Parietal lobe (tissue), 2 donors: ENCODE measurements around the gene YTHDC2. TPM values are rescaled to one million over a fixed set of nuclear protein-coding genes. Genes with fewer than 3 reads are reported as not detected.

Source experiments
- small RNA-seq: library from RNA; depleted of rRNA; stranded (forward); fragments of <200 nt; gene quantifications from one replicate; pipeline ENCODE3, GENCODE V24; 2014; ENCODE audit warnings: low replicate concordance
- total RNA-seq: library from RNA; depleted of rRNA; stranded (reverse); fragments of >200 nt; gene quantifications from one replicate; pipeline ENCODE4 v1.2.3, GENCODE V29; 2014

The YTHDC2 gene
- total RNA-seq: 100 TPM

GRCh38 chr5:113513384-113514288, at the start of gene YTHDC2:
Gene YTHDC2 (plus strand): TSS chr5:113513694. CDS start chr5:113513896, 202 bp downstream.

GRCh38 chr5:113487781-113488644, 25.5 kb upstream of the YTHDC2 start, which contains the start of gene MCC:
Gene MCC (minus strand): TSS chr5:113488453.

Small RNA genes lying within 50 kb of the gene (small RNA-seq; reads per million reads assigned to genes)
- gene RNU4ATAC13P: not detected

Other genes starting within 250 kb of the YTHDC2 start
- gene TSSK1B, start 78.7 kb upstream of the YTHDC2 start, total RNA-seq: 0.31 TPM
- 11.0 TPM for gene MCC, start 25.2 kb upstream of the YTHDC2 start, total RNA-seq